Mesendoderm (in vitro differentiated cells): Measurements from ENCODE around the gene DIRAS3.
A peak's percentile ranks its signal among the peaks of the same experiment; 100 is the strongest.
"Not testable (repeated sequence)": the region's sequence is repeated elsewhere in the genome, so short reads cannot be mapped to it uniquely, and the experiment has no call there.

ENCODE experiments used
- DNase-seq: peaks from one replicate; pipeline ENCODE4 v3.0.0; 2013
- H2AK5ac ChIP-seq: 2 replicates; pipeline ENCODE4 v1.6.1; 2013; ENCODE audit warnings: low read length, inconsistent platforms
- H2BK120ac ChIP-seq: 2 replicates; pipeline ENCODE4 v1.6.1; 2013; ENCODE audit warnings: low read depth, mild to moderate bottlenecking, low read length, moderate library complexity, mixed read lengths
- H2BK15ac ChIP-seq: replicated peaks from 2 replicates; pipeline ENCODE4 v1.6.1; 2013; ENCODE audit warnings: low read depth, mild to moderate bottlenecking, moderate library complexity
- H2BK5ac ChIP-seq: 2 replicates; pipeline ENCODE4 v1.6.1; 2013; ENCODE audit warnings: low read length, inconsistent platforms
- H3K18ac ChIP-seq: 2 replicates; pipeline ENCODE4 v1.6.1; 2013; ENCODE audit warnings: mild to moderate bottlenecking, low read length, mixed read lengths
- H3K23ac ChIP-seq: one replicate; pipeline ENCODE4 v1.6.1; 2013; ENCODE audit warnings: low read length
- H3K27ac ChIP-seq: 2 replicates; pipeline ENCODE4 v1.5.1; 2013; ENCODE audit warnings: low read depth, mild to moderate bottlenecking, inconsistent platforms, low read length, moderate library complexity
- H3K27me3 ChIP-seq: 2 replicates; pipeline ENCODE4 v1.6.1; 2013; ENCODE audit warnings: low read length, control low read depth, mild to moderate bottlenecking, inconsistent platforms; ENCODE audit not compliant: insufficient read depth, poor library complexity
- H3K36me3 ChIP-seq: 2 replicates; pipeline ENCODE4 v1.6.1; 2013; ENCODE audit warnings: low read length, inconsistent platforms; ENCODE audit not compliant: control insufficient read depth, insufficient read depth
- H3K4ac ChIP-seq: one replicate; pipeline ENCODE4 v1.6.1; 2013; ENCODE audit warnings: low read depth, mild to moderate bottlenecking, low read length, moderate library complexity
- H3K4me1 ChIP-seq: 2 replicates; pipeline ENCODE4 v1.6.1; 2013; ENCODE audit warnings: low read depth, low read length, inconsistent platforms; ENCODE audit not compliant: control insufficient read depth
- H3K4me2 ChIP-seq: 2 replicates; pipeline ENCODE4 v1.6.1; 2013; ENCODE audit warnings: low read length
- H3K4me3 ChIP-seq: 2 replicates; pipeline ENCODE4 v1.5.1; 2013; ENCODE audit warnings: mild to moderate bottlenecking, low read length
- H3K56ac ChIP-seq: one replicate; pipeline ENCODE4 v1.6.1; 2013; ENCODE audit warnings: low read length
- H3K79me1 ChIP-seq: 2 replicates; pipeline ENCODE4 v1.6.1; 2013; ENCODE audit warnings: low read length, inconsistent platforms
- H3K79me2 ChIP-seq: 2 replicates; pipeline ENCODE4 v1.6.1; 2013; ENCODE audit warnings: mild to moderate bottlenecking, low read length; ENCODE audit not compliant: control insufficient read depth, insufficient read depth
- H3K9ac ChIP-seq: 2 replicates; pipeline ENCODE4 v1.6.1; 2013; ENCODE audit warnings: low read length, inconsistent platforms
- H4K5ac ChIP-seq: one replicate; pipeline ENCODE4 v1.6.1; 2013; ENCODE audit warnings: low read length
- H4K8ac ChIP-seq: one replicate; pipeline ENCODE4 v1.6.1; 2013; ENCODE audit warnings: low read depth, mild to moderate bottlenecking, control low read depth, low read length, moderate library complexity
- WGBS: extraction: QIAGEN DNeasy Blood & Tissue Kit; methylation state at CpG from one replicate; pipeline ENCODE4 v1.1.7; 2013; ENCODE audit warnings: low lambda C conversion rate, missing lambda C conversion rate; ENCODE audit not compliant: insufficient coverage; ENCODE audit errors: extremely low coverage; 5-methylcytosine and 5-hydroxymethylcytosine counted together

Gene DIRAS3

DNA sequence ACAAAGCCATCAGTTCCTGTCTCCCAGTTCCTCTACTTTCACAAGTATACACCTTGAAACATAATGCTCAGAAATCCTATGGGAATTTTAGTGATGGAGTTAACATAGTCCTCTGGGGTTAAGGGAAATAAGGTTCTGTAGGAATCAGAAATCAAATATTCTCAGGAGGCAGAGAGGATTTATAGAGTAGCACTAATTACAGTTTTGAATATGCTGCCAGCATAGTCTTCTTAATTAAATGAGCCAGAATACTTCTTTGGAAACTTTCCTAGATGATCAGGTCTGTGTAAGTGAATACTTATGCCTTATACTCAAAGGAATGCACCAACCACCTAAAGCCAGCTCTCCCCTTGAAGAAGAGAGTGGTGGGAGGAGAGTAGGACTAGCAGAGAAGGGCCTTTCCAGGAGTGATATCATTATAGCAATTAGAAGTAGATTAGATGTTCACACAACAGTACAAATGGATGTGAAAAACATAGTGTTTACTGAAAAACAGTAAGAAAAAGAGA, 31.4 kb upstream of the DIRAS3 start:
- H3K79me1 ChIP-seq: no peaks in the 10 kb centered on the region
- no peaks in the 10 kb centered on the region for H3K36me3 ChIP-seq
- no peak overlapping the region for H2BK120ac ChIP-seq
- no peak for DNase-seq
- H4K8ac ChIP-seq: no peak overlapping the region
- H2AK5ac ChIP-seq: no peak overlapping the region
- H3K4me3 ChIP-seq: no peak overlapping the region
- no peaks in the 10 kb centered on the region for H3K27me3 ChIP-seq
- H3K4ac ChIP-seq: no peak overlapping the region
- H3K56ac ChIP-seq: no peak overlapping the region
- H3K79me2 ChIP-seq: no peaks in the 10 kb centered on the region
- H4K5ac ChIP-seq: no peak overlapping the region
- no peak overlapping the region for H3K4me2 ChIP-seq
- H3K23ac ChIP-seq: no peak overlapping the region
- no peak overlapping the region for H3K27ac ChIP-seq
- no peak overlapping the region for H2BK15ac ChIP-seq
- no peak overlapping the region for H3K9ac ChIP-seq
- H3K18ac ChIP-seq: no peak overlapping the region
- no peaks in the 10 kb centered on the region for H3K4me1 ChIP-seq
- H2BK5ac ChIP-seq: no peak overlapping the region

DNA sequence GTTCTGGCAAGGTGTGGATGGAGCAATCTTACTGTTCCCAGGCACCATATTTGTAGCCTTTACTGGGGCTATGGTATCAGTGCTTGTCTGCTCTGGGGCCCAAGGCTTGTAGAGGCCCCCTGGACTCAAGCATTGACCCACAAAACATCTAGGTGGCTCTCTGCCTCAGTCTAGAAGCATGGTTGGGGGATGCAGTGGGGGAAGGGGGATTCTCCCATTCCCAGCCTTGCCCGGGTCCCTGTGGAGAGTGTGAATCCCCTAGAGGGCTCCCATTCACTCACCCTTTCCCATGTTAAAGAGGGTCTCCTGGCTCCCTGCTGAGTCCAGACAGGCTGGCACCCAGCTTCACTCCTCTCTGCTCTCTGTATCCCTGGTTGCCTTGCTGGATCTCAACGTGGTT, 28.2 kb upstream of the DIRAS3 start:
- Histone ChIP-seq H3K23ac (no peak overlapping the region), H2BK120ac (no peak overlapping the region), H3K79me1 (no peaks in the 10 kb centered on the region), H3K4me3 (no peak overlapping the region), H3K56ac (no peak overlapping the region), H4K8ac (no peak overlapping the region), H2BK15ac (no peak overlapping the region), H3K4me2 (no peak overlapping the region), H2AK5ac (no peak overlapping the region), H3K4ac (no peak overlapping the region), H3K18ac (no peak overlapping the region), H3K27ac (no peak overlapping the region), H2BK5ac (no peak overlapping the region), H4K5ac (no peak overlapping the region), H3K9ac (no peak overlapping the region), H3K36me3 (no peaks in the 10 kb centered on the region), H3K27me3 (no peaks in the 10 kb centered on the region), H3K4me1 (no peaks in the 10 kb centered on the region), H3K79me2 (no peaks in the 10 kb centered on the region)
- WGBS: no CpG with 5 or more reads among the region's 2 CpGs
- no peak for DNase-seq

DNA sequence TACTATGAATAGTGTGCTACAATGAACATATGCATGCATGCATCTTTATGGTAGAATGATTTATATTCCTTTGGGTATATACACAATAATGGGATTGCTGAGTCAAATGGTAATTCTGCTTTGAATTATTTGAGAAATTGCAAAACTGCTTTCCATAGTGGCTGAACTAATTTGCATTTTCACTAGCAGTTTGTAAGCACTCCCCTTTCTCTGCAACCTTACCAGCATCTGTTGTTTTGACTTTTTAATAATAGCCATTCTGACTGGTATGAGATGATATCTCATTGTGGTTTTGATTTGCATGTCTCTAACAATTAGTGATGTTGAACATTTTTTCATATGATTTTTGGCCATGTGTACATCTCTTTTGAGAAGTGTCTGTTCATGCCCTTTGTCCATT, 24.0 kb upstream of the DIRAS3 start:
- no peak overlapping the region for H3K27ac ChIP-seq
- H3K79me2 ChIP-seq: no peaks in the 10 kb centered on the region
- H3K27me3 ChIP-seq: no peaks in the 10 kb centered on the region
- no peak for DNase-seq
- no peaks in the 10 kb centered on the region for H3K36me3 ChIP-seq
- no peak overlapping the region for H2AK5ac ChIP-seq
- H3K4me2 ChIP-seq: no peak overlapping the region
- H2BK15ac ChIP-seq: no peak overlapping the region
- no peak overlapping the region for H3K18ac ChIP-seq
- H2BK5ac ChIP-seq: no peak overlapping the region
- H4K5ac ChIP-seq: no peak overlapping the region
- H3K56ac ChIP-seq: no peak overlapping the region
- H3K79me1 ChIP-seq: no peaks in the 10 kb centered on the region
- no peak overlapping the region for H3K4me3 ChIP-seq
- no peak overlapping the region for H3K9ac ChIP-seq
- H3K4ac ChIP-seq: no peak overlapping the region
- no peak overlapping the region for H4K8ac ChIP-seq
- H2BK120ac ChIP-seq: no peak overlapping the region
- H3K4me1 ChIP-seq: no peaks in the 10 kb centered on the region
- H3K23ac ChIP-seq: no peak overlapping the region

DNA sequence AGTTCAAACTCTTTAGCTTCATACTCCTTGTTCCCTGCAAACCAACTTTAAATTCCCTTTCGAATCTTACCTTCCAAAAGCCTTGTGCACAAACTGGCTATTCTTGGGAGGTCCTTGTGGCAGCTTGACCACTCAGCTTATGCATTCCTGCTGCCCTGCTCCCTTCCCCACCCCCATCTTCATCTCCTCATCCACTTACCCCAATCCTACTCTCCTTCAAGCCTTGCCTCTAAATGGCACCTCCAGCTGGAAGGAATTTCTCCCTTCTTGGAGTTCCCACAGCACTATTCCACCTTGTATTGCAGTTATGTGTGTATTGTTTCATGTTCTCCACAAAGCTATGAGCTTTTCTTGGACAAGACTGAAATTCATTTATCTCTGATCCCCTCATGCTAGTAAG, 15.3 kb upstream of the DIRAS3 start:
- no CpG with 5 or more reads among the region's 1 CpG for WGBS
- no peak overlapping the region for H2AK5ac ChIP-seq

DNA sequence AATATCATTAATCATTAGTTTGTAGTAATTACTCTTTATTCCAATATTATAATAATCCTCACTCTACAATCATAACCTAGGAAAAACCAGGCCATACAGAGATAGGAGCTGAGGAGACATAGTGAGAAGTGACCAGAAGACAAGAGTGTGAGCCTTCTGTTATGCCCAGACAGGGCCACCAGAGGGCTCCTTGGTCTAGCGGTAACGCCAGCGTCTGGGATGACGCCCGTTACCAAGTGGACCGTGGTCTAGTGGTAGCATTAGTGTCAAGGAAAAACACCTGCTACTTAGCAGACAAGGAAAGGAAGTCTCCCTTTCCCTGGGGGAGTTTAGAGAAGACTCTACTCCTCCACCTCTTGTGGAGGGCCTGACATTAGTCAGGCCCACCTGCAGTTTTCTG, 7.6 kb upstream of the DIRAS3 start:
- H3K23ac ChIP-seq, H3K36me3 ChIP-seq, H3K27me3 ChIP-seq, H3K56ac ChIP-seq, H2BK5ac ChIP-seq, H2BK15ac ChIP-seq, H4K8ac ChIP-seq, H3K4me2 ChIP-seq, H3K27ac ChIP-seq, H2AK5ac ChIP-seq, DNase-seq, H4K5ac ChIP-seq, H3K4me3 ChIP-seq, H3K9ac ChIP-seq, H3K18ac ChIP-seq, H2BK120ac ChIP-seq, H3K79me1 ChIP-seq, H3K4ac ChIP-seq, H3K4me1 ChIP-seq, H3K79me2 ChIP-seq: not testable (repeated sequence)
- no CpG with 5 or more reads among the region's 6 CpGs for WGBS

More for the DNA sequence above, 15.3 kb upstream of the DIRAS3 start:
- H3K27me3 ChIP-seq: no peaks in the 10 kb centered on the region
- H4K5ac ChIP-seq: no peak overlapping the region
- no peak overlapping the region for H3K23ac ChIP-seq
- H3K36me3 ChIP-seq: no peaks in the 10 kb centered on the region
- no peak overlapping the region for H2BK15ac ChIP-seq
- no peaks in the 10 kb centered on the region for H3K4me1 ChIP-seq
- H3K4me3 ChIP-seq: no peak overlapping the region
- H4K8ac ChIP-seq: no peak overlapping the region
- no peak overlapping the region for H2BK120ac ChIP-seq
- H3K4me2 ChIP-seq: no peak overlapping the region
- DNase-seq: peak; percentile 42
- no peak overlapping the region for H3K4ac ChIP-seq
- no peaks in the 10 kb centered on the region for H3K79me2 ChIP-seq
- no peak overlapping the region for H3K9ac ChIP-seq
- no peak overlapping the region for H2BK5ac ChIP-seq
- H3K79me1 ChIP-seq: no peaks in the 10 kb centered on the region
- no peak overlapping the region for H3K18ac ChIP-seq
- H3K56ac ChIP-seq: no peak overlapping the region
- H3K27ac ChIP-seq: no peak overlapping the region

DNA sequence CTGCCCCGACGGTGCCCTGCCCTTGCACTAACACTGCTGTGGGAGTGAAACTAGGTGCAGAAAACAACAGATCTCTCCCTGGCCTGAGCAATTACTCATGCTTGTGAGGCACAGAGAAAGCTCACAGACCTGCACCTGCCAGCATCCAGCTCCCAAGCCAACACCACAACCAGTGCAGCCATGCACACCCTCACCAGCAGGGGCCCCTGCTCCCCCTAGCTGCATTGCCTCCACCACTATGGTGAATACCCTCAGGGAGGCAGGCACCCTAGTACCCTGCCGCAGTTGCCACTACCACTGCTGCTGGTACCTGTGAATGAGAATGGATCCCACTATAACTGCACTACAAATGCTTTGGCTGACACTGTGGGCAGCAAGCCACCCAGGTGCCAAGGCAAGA, 7.1 kb upstream of the DIRAS3 start:
- H3K23ac ChIP-seq: no peak overlapping the region
- no peaks in the 10 kb centered on the region for H3K4me1 ChIP-seq
- H3K27me3 ChIP-seq: no peaks in the 10 kb centered on the region
- H4K8ac ChIP-seq: no peak overlapping the region
- no peak overlapping the region for H2BK5ac ChIP-seq
- no peak overlapping the region for H2BK15ac ChIP-seq
- H3K36me3 ChIP-seq: no peaks in the 10 kb centered on the region
- H3K79me1 ChIP-seq: no peaks in the 10 kb centered on the region
- no peak overlapping the region for H2AK5ac ChIP-seq
- H3K4ac ChIP-seq: no peak overlapping the region
- H3K27ac ChIP-seq: no peak overlapping the region
- peak; percentile 40 for DNase-seq
- no CpG with 5 or more reads among the region's 3 CpGs for WGBS
- H4K5ac ChIP-seq: no peak overlapping the region
- no peaks in the 10 kb centered on the region for H3K79me2 ChIP-seq
- H3K56ac ChIP-seq: no peak overlapping the region
- H3K4me3 ChIP-seq: no peak overlapping the region
- H3K9ac ChIP-seq: no peak overlapping the region
- no peak overlapping the region for H3K18ac ChIP-seq
- H2BK120ac ChIP-seq: no peak overlapping the region
- H3K4me2 ChIP-seq: no peak overlapping the region
